SK-MEL-5 (cell line): ENCODE measurements around the gene RCAN1. TPM values are rescaled to one million over a fixed set of nuclear protein-coding genes. Genes with fewer than 3 reads are reported as not detected.
"Not testable (repeated sequence)": the region's sequence is repeated elsewhere in the genome, so short reads cannot be mapped to it uniquely, and the experiment has no call there.

ENCODE experiments used
- DNase-seq: peaks from one replicate; pipeline ENCODE4 v3.0.0-alpha.2; 2016; ENCODE audit warnings: low read depth, low spot score
- in situ Hi-C: cut with HindIII; loops from 2 replicates; pipeline ENCODE4 v1.10.0; 2016; ENCODE audit warnings: low sequenced_read_pairs, high pct_unique_total_duplicates, low pct_unique_long_range_greater_than_20kb
- total RNA-seq: library from RNA; depleted of rRNA; stranded (reverse); fragments of >200 nt; shearing (Covaris generic); gene quantifications from 2 replicates; pipeline ENCODE4 v1.2.3, GENCODE V29; 2014

RCAN1 gene
- total RNA-seq, 1 experiment from 2014 or later = 55.0 TPM

DNA sequence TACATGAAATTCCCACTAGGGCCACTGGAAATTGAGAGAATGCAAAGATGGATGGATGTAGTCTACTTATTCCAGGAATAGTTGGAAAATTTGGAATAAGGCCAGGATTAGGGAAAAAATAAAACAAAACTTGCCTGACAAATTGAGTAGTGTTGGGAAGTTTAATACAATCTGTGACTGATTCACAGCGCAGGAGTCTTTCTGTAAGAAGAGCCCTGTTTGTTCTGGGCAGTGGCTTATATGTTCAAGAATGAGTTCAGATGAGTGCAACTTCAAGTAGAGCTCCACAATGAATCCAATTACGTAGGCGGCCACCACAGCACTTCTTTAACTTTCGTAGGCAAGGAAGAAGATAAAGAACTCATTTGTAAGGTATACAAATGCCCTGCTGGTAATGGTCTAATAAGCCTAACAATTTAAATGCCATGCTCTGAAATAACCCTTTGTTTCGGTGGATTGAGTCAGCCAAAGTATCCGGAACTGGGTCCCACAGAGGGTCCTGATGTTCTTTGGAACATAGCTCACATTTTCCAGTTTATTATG, 55.8 kb downstream of the RCAN1 start:
- in situ Hi-C loops = no loop called here
- DNase-seq = peak; percentile 99

DNA sequence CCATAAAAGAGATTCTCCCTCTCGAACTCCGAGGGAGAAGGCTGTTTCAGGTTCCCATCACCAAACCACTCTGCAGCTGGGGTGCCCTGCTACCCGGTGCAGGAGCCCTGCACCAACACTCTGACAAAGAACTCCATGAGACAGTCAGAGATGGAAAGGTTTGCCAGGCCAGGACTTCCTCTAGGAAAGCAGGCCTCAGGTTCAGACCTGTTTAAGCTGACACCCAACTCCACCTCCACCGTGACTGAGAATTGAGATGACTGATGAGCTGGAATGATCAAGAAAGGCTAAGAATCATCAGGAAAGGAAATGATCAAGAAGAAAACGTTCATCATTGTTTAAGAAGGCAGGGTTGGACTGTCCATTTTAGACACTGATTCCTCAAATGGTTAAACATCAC, 56.7 kb downstream of the RCAN1 start:
- no peak for DNase-seq

DNA sequence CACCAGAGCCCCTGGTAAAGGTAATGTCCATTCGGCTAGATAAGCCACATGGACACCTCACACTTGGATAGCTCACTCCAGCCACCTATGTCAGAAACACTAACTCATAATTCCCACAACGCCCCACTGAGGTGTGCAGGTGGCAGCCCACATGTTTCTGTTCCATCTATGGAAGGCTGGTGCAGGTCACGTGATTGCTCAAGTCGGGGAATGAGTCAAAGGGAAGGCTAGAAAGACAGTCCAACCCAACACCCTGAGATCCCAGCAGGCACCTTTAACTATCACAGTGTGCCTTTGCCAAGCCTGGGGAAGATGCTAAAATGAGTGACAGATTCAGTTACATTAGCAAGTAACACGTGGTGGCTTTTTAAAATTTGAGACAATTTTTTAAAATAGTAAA, 57.7 kb downstream of the RCAN1 start:
- in situ Hi-C loops = no loop called here
- no peak for DNase-seq

More for the DNA sequence above, 56.7 kb downstream of the RCAN1 start:
- in situ Hi-C loops = no loop called here

DNA sequence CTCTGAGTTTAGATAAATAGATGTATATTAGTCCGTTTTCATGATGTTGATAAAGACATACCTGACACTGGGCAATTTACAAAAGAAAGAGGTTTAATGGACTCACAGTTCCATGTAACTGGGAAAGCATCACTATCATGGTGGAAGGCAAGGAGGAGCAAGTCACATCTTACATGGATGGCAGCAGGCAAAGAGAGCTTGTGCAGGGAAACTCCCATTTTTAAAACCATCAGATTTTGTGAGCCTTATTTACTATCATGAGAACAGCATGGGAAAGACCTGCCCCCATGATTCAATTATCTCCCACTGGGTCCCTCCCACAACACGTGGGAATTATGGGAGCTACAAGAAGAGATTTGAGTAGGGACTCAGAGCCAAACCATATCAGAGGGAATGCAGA, 60.2 kb downstream of the RCAN1 start:
- in situ Hi-C loops, DNase-seq: not testable (repeated sequence)

- in situ Hi-C loops = no loop called here
- DNase-seq = no peak
Measured at GRCh38 chr21:34554227-34554626, 60.7 kb downstream of the RCAN1 start.

DNA sequence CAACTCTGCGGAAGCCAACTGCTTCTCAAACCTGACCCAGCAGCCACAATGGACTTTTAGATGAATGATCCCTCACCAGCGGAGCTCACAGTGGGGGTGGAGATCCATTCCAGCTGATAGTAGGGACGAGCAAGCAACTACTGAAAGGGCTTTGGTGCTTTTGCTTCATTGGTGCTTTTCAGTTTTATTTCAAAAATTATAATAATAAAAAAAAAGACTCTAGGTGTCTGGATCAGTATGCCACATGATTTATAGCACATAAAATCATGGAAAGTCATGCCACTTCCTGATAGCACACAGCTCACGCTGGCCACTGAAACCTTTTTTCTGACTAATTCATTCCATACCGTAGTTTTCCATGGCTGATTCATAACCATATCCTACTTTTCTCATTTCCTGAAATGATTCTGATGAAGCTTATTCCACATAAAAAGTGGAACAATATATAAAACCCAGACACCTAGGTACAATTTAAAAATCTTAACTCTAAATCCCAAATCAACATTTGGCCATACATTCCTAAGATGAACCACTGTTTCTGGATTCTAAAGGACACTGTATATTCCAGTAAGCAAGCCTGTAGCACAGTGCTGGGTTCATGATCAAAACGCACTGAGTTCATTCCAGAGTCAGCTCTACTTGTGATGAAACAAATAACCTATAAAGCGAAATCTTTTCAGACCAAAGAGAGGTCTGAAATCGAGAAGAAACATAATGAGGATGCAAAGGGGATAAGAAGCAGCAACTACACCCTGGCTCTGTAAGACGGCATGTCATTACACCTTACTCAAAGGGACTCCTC, 61.6 kb downstream of the RCAN1 start:
- DNase-seq = no peak
- in situ Hi-C loops = no loop called here

GRCh38 chr21:34552360-34553098, 62.4 kb downstream of the RCAN1 start:
- DNase-seq = no peak
- in situ Hi-C loops = no loop called here

DNA sequence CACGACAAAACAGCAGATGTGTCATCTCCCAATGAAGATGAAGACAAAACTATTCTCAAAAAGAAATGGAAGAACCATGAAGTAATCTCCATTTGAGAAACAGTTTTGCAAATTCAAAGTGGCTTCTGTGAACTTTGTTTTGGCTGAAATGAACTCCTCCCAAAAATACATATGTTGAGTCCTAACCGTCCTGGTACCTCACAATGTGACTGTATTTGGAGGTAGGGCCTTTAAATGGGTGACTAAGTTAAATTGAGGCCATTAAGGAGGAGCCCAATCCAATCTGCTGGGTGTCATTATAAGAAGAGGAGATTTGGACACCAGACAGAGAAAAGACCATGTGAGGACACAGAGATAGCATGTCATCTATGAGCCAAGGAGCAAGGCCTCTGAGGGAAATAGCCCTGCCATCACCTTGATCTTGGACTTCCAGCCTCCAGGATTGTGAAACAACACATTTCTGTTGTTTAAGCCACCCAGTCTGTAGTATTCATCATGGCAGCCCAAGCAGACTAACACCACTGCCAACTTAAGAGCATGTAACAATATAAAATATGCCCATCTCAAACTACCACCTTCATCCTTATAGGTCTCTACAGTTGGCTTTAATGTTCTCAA, 64.6 kb downstream of the RCAN1 start:
- in situ Hi-C loops = no loop called here
- no peak for DNase-seq

DNA sequence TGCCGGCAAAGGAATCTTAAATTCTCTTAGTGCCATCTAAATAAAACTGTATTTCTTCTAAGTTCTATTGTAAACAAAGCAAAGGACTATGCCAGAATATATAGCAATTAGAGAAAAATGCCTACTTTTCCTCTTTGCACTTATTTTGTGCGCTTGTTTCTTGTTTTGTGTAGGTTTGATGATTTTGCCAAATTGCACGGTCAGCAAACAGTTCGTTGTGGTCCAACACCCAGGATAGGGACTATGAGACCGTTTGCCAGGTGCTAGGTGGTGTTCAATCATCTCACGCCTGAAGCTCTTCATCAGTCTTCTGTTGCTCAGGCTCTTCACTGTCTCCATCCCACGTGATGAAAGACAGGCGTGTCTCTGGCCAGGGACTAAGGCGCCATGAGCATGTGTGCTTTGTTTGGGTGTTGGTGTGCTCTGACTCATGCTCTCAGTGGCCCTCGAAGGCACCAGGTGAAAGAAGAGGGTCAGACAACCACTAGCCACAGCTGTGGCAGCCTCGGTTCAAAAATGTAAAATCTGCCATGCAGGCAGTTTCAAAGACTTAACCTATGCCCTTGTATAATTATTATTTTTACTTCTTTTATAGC, 66.0 kb downstream of the RCAN1 start:
- no peak for DNase-seq
- in situ Hi-C loops = no loop called here

DNA sequence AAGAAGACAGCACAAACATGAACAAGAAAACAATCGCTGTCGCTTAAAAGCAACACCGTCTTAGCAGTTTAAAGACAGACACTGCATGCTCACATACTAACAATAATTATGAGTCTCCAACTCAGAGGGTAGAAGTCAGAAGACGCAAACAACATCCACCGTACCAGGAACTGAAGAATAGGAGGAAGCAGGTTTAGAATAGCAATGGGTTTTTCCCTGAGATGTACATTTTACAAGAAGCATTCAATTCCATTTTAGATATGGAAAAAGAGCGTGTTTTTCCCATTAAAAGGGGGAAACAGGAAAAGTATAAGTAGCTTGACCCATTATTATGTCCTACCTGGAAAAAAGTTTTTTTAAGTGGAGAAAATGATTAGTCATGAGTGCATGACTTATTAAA, 68.4 kb downstream of the RCAN1 start:
- DNase-seq = no peak
- in situ Hi-C loops = no loop called here

- in situ Hi-C loops = no loop called here
- DNase-seq = peak; percentile 82
Measured at GRCh38 chr21:34545079-34545884, 69.6 kb downstream of the RCAN1 start.

DNA sequence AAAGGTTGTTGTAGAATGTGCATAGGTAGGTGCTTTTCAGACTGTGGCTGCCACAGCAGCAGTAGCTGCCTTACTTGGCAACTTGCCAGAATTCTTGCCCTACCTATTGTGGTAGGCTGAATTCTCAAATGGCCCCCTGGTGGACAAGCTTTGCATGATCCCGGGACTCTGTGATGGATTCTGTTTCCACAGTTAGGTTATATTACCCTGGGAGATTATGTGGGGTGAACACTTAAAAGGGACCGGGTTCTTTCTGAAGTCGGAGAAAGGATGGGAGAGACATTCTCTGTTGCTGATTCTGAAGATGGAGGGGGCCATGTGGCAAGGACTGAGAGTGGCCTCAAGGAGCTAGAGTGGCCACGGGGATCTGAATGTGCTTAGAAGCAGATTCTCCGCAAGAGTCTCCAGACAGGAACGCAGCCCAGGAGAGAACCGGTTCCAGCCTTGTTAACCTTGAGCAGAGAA, 70.8 kb downstream of the RCAN1 start:
- DNase-seq = peak; percentile 87
- in situ Hi-C loops = no loop called here

GRCh38 chr21:34543017-34543416, 71.9 kb downstream of the RCAN1 start:
- in situ Hi-C loops = no loop called here
- DNase-seq = no peak

- in situ Hi-C loops = no loop called here
- no peak for DNase-seq
Measured at GRCh38 chr21:34540206-34540605, 74.7 kb downstream of the RCAN1 start.

GRCh38 chr21:34537838-34538237, 77.1 kb downstream of the RCAN1 start:
- in situ Hi-C loops = no loop called here

GRCh38 chr21:34536820-34537219, 78.1 kb downstream of the RCAN1 start:
- in situ Hi-C loops = no loop called here
- DNase-seq = no peak

More at GRCh38 chr21:34537838-34538237, 77.1 kb downstream of the RCAN1 start:
- DNase-seq = no peak

DNA sequence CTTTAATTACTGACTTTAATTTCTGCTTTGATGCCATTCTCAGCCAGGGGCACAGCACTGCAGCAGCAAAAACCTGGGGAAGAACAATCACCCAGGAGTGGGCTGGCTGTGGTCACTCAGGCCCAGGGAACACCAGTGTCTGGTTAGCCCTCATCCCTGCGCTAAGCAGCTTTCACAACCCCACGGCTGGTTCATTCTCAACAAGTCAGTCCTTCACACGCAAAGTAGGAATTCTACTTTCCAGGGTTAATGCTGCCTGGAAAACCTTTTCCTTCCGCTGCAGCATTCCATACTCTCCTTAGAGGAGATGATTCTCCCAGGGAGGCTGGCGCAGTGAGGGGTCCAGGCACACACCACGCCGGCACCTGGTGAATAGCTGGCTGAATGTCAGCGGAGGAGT, 78.6 kb downstream of the RCAN1 start:
- DNase-seq = no peak
- in situ Hi-C loops = no loop called here
